Activated CD4-positive, alpha-beta T cell treated with anti-CD3 and anti-CD28 coated beads, Interleukin-2, amount 50 U/mL, for 24 hours (primary cell): ENCODE data around the gene PPP1R14D.
"Not testable (repeated sequence)": the region's sequence is repeated elsewhere in the genome, so short reads cannot be mapped to it uniquely, and the experiment has no call there.

Experiments
- DNase-seq, 2 donors: peaks; one replicate each; pipeline ENCODE4 v3.0.0-alpha.2; 2020; ENCODE audit warnings: low read depth in 1 of 2, low spot score in 1 of 2

The PPP1R14D gene, protein sequence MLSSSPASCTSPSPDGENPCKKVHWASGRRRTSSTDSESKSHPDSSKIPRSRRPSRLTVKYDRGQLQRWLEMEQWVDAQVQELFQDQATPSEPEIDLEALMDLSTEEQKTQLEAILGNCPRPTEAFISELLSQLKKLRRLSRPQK

DNA sequence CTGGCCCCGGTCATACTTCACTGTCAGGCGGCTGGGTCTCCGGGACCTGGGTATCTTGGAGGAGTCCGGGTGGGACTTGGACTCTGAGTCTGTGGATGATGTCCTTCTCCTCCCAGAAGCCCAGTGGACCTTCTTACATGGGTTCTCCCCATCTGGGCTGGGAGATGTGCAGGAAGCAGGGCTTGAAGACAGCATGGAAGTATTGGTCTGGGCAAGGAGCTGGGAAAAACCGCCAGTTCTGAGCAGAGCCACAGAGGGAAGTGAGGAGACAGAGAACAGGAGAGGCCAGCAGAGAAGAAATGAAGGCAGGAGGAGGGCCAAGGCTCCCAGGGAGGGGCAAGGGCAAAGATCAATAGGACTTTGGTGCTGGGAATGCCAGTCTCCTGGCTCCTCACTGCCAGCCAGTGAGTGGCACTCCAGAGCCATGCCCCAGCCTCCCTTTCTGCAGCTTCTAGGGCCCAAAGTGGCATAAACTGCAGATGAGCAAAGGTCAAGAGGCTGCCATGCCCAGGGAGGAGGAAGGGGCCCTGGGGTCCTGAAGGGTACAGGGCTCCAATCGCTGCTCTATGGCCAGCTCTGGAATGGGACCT, at the start of gene PPP1R14D:
TSS of gene PPP1R14D (minus strand) at position 262 of the 590 bp plus-strand sequence. CDS start at position 195, 67 bp downstream.
- no peak for DNase-seq

DNA sequence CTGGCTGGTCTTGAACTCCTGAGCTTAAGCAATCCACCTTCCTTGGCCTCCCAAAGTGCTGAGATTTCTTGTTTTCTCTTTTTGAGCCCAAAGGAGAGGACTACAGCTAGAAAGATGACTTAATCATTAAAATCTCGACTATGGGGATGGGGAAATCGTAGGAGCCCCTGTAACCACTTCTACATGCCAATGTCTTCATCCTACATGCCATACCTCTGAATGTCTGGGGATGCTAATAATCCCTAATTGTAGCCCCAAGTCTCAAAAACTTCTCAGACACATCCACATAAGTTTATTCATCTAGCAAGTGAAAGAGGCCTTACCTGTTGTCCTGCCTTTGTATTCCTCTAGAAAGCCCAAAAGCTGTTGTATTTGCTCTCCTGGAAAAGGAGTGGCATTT, 49.2 kb upstream of the PPP1R14D start:
- no peak for DNase-seq

DNA sequence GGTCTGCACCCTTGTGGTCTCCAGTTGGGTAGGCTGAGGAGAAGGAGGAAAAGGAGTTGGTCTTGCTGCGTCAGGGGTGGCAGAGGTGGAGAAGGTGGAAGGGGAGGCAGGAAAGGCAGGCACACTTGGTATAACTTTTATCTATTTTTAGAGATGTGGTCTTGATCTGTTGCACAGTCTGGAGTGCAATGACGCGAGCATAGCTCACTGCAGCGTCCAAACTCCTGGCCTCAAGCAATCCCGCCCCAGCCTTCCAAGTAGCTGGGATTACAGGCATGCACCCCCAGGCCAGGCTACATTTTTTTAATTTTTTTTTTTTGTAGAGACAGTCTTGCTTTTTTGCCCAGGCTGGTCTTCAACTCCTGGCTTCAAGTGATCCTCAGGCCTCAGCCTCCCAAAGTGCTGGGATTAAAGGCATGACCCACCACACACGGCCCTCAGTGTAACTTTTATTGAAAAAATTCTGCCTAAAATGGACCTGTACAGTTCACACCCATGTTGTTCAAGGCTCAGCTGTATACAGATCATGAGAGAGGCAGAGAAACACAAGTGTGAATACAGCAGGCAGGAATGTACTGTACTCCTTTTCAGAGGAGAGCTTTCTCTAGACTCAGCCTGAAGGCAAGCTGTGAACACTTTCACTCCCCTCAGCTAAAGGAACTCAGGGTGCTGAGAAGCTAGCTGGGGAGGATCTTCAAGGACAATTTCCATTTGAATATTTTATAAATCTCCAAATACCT, 47.7 kb upstream of the PPP1R14D start:
- no peak for DNase-seq

DNA sequence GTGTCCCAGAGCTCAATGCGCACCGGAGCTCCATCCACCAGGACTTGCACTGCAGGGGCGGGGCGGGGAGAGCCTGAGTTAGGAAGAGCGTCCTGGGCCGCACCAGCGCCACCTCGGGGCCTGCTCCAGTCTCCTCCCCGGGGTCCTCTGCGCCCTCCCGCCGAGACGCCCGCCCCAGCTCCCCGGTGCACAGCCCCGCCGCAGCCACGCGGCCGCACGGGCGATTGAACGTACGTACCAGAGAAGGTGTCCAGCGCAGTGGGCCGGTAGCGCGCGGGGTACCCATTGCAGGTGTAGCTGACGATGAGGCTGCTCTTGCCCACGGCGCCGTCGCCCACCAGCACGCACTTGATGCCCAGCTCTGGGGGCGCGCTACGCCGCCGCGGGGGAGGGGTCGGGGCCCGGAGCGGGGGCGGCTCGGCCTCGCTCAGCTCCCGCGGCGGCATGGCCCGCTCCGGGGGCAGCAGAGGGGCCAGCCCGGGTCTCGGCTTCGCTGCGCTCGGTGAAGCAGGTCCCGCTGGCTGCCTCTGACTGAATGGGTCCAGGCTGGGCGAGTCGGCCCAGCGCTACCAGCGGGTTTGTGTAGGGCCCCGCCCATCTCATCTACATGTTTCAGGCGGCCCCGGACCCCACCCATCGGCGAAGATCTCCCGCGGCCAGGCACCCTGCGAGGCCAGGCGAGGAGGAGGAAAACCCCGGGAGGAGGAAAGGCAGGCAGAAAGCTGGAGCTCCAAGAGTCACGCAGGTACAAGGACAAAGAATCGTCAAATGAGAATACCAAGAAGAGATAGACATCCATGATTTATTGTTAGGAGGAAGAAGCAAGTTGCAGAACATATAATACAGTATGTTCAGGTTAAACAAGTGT, 45.4 kb upstream of the PPP1R14D start, which contains the start of gene RHOV:
TSS of gene RHOV (minus strand) at position 541 of the 868 bp plus-strand sequence. CDS start at position 446, 95 bp downstream.
- DNase-seq = peak in 1 of 2 donors; percentile 33

DNA sequence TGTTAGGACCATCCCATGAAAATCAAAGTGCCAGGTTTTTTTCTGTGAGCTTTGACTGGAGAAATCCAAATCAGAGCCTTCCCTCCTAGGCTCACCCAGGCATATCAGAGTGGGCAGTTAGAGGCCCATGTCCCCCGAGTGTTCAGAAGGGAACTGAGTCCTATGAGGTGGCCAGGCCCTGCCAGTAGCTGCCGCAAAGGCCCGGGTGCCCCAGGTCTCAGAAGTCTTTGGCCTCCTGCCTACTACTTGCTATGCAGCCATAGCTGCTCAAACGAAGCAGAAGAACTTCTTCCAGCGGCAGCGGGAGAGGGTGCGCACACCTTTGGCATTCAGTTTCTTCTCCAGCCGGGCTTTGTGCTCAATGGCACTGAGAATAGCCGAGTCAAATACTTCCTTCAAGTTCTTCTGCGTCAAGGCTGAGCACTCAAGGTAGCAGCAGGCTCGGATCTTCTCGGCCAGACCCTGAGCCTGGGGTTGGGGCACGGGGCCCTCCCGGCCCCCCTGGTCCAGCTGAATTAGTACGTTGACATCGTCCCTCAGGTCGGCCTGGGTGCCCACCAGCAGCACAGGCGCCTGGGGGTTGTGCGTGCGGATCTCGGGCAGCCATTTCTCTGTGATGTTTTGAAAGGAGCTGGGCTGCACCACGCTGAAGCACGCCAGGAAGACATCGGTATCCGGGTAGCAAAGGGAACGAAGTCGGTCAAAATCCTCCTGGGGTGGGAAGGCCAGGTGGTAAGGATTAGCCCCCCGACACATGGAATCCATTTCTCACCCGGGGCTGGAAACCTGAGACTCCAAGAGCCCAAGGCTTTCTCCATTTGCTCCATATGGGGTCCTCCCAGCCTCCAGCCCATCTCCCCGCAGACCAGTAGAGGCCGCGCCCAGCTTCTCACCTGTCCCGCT, 44.5 kb upstream of the PPP1R14D start:
- no peak for DNase-seq

DNA sequence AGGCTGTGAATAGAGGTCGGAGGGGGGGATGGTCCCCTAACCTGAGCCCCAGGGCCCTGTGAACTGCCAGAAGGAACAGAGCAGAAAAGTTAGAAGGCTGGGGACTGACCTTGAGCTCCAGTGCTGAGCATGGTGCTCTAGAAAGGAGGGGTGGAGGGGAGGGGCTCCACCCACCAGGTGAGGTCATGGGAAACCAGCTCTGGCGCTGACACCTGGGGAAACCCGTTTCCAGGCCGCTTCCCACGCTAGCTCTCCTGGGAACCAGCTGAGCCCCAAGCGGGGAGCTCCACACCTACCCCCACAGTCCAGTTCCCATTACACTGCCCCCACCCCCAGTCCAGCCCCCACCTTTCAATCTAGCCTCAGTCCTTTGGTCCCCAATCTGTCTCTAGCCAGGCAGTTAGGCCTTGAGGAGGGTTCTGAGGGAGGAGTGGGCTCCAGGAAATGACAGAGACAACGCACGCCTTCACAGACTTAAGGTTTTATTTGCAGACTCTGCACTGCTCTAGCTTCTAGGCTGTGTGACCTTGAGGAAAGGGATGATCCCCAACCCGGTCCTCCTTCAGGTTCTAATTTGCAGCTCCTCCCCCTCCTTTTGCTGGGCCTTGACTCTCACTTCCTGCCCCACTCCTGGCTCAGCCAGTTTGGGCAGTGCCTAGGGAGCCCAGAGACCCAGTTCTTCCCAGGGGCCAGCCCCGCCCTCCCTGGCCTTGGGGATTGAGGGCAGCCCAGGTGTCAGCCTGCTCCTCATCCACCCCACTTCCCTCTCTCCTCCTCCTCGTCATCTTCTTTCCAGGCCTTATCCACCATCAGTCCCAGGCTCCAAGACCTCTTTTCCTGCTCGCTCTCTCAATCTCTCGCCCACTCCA, 43.5 kb upstream of the PPP1R14D start:
- no peak for DNase-seq

DNA sequence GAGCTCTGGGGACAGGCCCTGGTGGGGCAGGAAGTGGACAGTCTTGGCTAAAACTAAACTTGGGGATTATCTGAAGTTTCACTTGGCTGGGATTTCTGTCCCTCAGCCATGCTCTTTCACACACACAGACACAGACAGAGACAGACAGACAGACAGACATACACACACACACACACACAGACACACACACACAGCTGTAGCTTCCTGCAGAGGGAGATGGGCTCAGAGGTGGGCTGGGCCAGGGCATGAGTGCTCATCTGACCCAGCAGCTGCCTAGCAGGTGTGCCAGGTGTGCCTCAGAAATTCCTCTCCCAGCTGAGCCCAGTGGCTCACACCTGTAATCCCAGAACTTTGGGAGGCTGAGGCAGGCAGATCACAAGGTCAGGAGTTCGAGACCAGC, 42.2 kb upstream of the PPP1R14D start:
- DNase-seq = no peak

DNA sequence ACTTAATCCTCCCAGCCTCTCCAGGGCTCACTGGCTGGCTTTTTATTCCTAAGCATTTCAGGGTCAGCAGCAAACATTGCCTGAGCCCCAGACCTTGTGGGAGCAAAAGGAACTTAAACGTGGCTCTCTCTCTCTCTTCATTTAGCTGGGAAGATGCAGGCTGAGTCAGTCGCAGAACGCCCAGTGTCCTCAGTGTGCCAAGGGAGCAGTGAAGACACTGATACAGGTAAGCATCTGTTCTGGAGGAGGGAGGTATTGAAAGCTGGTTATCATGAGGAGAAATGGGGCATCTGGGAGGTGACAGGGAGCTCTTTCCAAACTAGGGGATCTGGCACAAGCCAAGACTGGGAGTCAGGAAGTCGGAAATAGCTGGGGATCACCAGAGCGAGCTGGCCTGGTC, 41.2 kb upstream of the PPP1R14D start:
- DNase-seq = no peak

DNA sequence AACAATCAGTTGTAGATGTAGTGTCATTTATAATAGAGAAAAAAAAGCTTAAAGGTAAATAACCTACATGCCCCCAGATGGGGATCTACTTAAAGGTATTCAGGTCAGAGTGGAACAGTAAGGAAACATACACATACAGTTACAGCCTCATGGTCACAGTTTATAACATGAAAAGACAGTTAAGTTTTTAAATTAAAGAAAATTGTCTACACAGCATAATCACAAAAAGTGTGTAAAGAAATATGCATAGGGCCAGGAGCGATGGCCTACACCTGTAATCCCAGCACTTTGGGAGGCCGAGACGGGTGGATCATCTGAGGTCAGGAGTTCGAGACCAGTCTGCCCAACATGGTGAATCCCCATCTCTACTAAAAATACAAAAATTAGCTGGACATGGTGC, 38.7 kb upstream of the PPP1R14D start:
- no peak for DNase-seq

DNA sequence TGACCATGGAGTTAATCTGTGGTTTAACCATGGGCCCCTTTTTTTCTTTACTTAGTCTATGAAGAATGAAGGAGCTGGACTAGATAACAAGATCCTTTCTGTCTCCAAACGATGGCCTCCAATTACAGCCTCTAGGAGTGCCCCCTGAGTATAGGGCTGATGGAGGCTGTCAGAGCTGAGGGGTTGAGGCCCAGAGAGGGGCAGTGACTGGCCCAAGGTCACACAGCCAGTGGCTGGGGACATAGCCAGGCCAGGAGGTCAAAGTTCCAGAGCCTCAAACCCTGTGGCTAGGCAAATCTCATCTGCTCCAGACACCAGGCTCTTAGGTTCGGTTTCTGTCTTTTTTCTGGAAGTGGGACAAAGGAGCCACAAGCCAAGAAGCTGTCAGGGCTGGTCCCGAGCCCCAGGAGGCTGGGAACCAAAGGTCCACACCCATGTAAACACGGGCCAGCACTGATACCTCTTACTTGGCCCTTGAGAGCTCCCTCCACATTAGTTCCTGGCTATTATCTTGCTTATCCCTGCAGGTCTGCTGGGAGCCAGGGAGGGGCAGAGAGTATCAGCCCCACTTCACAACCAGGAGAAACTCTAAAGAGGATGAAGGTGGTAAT, 35.3 kb upstream of the PPP1R14D start:
- no peak for DNase-seq

DNA sequence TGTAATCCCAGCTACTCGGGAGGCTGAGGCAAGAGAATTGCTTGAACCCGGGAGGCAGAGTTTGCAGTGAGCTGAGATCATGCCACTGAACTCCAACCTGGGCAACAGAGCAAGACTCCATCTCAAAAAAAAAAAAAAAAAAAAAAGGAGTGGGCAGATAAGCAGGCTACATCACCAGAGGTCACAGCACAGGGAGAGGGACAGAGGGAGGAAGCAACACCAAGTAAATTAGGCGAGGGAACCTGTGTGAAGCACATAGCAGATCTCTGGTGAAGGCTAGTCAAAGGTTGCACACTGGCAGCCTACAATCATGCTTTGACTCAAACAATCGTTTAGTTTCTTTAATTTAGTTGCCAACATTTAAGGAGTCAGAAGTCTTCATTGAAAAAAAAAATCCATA, 32.6 kb upstream of the PPP1R14D start:
- DNase-seq = not testable (repeated sequence)

DNA sequence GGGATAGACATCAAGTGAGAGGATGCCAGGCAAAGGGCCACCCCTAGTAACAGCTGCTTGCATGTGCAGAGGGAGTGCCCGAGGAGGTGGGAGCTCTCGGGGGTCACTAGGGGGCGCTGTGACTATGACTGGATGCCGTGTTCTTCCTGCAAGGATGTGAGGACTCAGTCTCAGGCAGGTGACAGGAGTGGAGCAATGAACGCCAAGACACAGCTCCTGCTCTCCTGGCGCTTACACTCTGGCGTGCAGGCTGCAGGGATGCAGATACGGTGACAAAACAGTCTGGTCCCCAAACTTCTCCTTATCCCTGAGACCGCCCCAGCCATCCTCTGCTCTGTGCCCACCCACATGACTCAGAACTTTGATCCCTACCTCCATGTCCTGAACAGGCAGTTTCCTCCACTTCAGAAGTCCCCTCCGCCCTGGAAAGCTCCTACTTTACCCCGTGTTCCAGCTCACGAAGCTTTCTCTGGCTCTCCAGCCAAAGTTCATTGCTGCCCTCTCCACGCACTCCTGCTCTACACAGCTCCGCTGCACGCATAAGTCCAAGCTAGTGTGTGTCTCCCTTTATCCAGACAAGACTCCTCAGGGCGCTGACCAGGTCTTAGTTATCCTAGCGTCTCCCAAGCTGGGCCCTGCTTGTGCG, 30.8 kb upstream of the PPP1R14D start:
- DNase-seq = peak; percentile 68 to 82

DNA sequence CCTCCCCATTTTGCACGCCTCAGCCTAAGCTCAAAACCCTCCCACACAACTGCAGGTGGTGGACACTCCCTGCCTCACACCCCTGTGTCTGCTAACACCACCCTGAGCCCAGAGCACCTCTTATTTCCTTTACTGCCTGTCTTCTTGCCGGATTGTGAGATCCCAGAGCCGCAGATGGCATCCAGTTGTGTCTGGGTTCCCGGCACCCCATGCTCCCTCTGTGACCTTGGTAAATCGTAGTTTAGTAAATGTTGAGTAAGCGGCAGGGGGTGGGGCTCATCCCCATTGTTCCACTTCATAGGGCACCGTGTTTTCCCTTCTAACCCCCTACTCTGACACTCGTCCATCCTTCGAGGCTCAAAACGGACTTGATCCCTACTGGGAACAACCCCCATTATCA, 30.2 kb upstream of the PPP1R14D start:
- DNase-seq = no peak

DNA sequence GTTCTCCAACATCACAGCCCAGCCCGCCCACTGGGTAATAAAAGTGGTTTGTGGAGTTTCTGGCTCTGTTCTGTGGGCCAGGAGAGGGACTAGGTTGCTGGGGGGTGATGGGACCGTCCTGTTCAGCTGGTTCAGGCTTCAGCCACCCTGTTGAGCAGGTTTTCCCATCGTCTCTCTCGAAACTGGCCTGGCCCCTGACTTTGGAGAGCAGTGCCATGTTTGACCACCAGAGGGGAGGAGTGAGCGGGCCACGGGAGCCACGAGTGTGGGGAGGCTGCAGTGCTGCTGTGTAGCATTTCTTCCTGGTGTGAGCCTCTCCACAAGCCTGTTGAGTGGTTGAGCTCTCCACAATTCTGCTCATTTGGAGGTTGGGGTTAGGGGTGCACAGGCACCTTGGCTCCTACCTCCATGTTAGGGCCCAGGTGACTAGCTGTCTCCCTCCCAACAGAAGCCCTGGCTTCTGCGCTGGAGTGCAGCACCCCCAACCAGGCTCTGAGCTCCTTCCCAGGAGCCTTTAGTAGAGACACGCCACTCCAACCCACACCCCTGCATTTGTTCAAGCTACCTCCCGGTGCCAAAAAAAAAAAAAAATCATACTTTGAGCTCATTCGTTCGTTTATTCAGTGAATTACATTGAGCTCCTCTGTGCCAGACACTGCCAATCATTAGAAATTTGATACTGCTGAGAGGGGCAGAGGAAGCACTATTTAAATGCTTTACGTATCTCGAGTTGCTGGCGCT, 29.3 kb upstream of the PPP1R14D start:
- DNase-seq = peak; percentile 70 to 79

DNA sequence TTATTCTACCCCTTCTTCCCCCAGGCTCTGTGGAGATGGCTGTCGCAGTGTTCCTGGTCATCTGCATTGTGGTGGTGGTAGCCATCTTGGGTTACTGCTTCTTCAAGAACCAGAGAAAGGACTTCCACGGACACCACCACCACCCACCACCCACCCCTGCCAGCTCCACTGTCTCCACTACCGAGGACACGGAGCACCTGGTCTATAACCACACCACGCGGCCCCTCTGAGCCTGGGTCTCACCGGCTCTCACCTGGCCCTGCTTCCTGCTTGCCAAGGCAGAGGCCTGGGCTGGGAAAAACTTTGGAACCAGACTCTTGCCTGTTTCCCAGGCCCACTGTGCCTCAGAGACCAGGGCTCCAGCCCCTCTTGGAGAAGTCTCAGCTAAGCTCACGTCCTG, 28.2 kb upstream of the PPP1R14D start:
- DNase-seq = no peak

DNA sequence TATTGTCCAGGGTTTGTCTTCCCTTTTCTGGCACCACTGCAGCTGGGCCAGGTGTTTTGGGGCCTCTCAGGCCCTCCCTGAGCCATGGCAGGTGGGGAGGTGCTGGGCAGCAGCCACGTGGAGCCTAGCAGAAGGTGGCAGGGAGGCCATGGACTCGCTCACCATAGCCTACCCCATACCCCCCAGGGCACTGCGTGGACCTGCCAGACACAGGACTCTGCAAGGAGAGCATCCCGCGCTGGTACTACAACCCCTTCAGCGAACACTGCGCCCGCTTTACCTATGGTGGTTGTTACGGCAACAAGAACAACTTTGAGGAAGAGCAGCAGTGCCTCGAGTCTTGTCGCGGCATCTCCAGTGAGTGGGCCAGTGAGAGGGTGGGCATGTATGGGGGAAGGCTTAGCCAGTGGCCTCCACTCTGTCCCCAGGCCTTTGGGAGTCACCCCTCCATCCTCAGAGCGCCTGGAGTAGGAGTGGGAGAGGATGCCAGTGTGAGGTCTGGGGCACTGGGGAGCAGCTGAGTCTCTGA, 27.3 kb upstream of the PPP1R14D start:
- DNase-seq = no peak

DNA sequence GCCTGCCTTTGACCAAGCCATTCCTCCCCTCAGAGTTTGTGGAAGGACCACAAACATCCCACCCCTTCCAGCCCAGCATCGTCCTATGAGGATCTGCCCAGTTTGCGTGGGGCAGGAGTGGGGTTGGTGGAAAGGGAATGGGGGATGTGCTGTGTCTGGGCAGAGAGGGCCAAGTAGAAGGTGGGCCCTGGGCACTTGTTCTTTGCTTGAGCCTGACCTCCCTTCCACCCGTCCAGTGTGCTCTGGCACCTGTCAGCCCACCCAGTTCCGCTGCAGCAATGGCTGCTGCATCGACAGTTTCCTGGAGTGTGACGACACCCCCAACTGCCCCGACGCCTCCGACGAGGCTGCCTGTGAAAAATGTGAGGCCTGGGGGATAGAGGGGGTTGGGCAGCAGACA, 25.7 kb upstream of the PPP1R14D start:
- DNase-seq = no peak
